ENCODE measurements around the gene DGKZ. TPM values are rescaled to one million over a fixed set of nuclear protein-coding genes. Genes with fewer than 3 reads are reported as not detected.
"Not testable (repeated sequence)": the region's sequence is repeated elsewhere in the genome, so short reads cannot be mapped to it uniquely, and the experiment has no call there.

DGKZ gene
- total RNA-seq, 1 donor from 2014 or later, result 123 TPM

- Histone ChIP-seq H3K9me3 (no peaks in the 10 kb centered on the region), H3K4me1 (peaks cover 4 to 5% of the 10 kb centered on the region in 2 donors), H3K36me3 (peaks cover 53 to 61% of the 10 kb centered on the region in 2 donors), H3K27me3 (no peaks in the 10 kb centered on the region), H3K4me3 (no peak overlapping the region), H3K27ac (no peak overlapping the region)
- intact Hi-C loops (cut with DNase I), result no loop called here
- no peak for TF ChIP-seq CTCF (IDR thresholded peaks at IDR 0.05)
- DNase-seq (ENCODE audit: low spot score in 2 of 2), result no peak
Measured at GRCh38 chr11:46372086-46372485, 24.8 kb downstream of the DGKZ start.

- intact Hi-C loops (cut with DNase I); H3K4me3 ChIP-seq; H3K27me3 ChIP-seq; DNase-seq (ENCODE audit: low spot score in 2 of 2); H3K9me3 ChIP-seq; H3K4me1 ChIP-seq; H3K27ac ChIP-seq: not testable (repeated sequence)
- peaks cover 54 to 65% of the 10 kb centered on the region in 2 donors for H3K36me3 ChIP-seq
Measured at GRCh38 chr11:46372501-46372900, 25.2 kb downstream of the DGKZ start.

- intact Hi-C loops (cut with DNase I), result no loop called here
- H3K27ac ChIP-seq, result no peak overlapping the region
- H3K4me3 ChIP-seq, result no peak overlapping the region
- no peaks in the 10 kb centered on the region for H3K9me3 ChIP-seq
- peaks cover 54 to 59% of the 10 kb centered on the region in 2 donors for H3K36me3 ChIP-seq
- H3K4me1 ChIP-seq, result no peaks in the 10 kb centered on the region
- no peak for TF ChIP-seq CTCF (IDR thresholded peaks at IDR 0.05)
- no peaks in the 10 kb centered on the region for H3K27me3 ChIP-seq
- no peak for DNase-seq (ENCODE audit: low spot score in 2 of 2)
Measured at GRCh38 chr11:46373787-46374740, 26.8 kb downstream of the DGKZ start.

GRCh38 chr11:46374815-46375214, 27.6 kb downstream of the DGKZ start:
- Histone ChIP-seq H3K9me3 (no peaks in the 10 kb centered on the region), H3K27me3 (no peaks in the 10 kb centered on the region), H3K36me3 (peaks cover 51 to 59% of the 10 kb centered on the region in 2 donors), H3K4me3 (no peak overlapping the region), H3K27ac (no peak overlapping the region), H3K4me1 (no peaks in the 10 kb centered on the region)
- no peak for DNase-seq (ENCODE audit: low spot score in 2 of 2)
- no peak for TF ChIP-seq CTCF (IDR thresholded peaks at IDR 0.05)
- intact Hi-C loops (cut with DNase I), result no loop called here

GRCh38 chr11:46375392-46376101, 28.3 kb downstream of the DGKZ start:
- Histone ChIP-seq H3K36me3 (peaks cover 44 to 59% of the 10 kb centered on the region in 2 donors), H3K4me1 (no peaks in the 10 kb centered on the region), H3K9me3 (no peaks in the 10 kb centered on the region), H3K27me3 (no peaks in the 10 kb centered on the region), H3K4me3 (no peak overlapping the region), H3K27ac (no peak overlapping the region)
- intact Hi-C loops (cut with DNase I), result no loop called here
- TF ChIP-seq CTCF (IDR thresholded peaks at IDR 0.05), result no peak
- DNase-seq (ENCODE audit: low spot score in 2 of 2), result no peak
